ENCODE results near the gene CAT.

DNA sequence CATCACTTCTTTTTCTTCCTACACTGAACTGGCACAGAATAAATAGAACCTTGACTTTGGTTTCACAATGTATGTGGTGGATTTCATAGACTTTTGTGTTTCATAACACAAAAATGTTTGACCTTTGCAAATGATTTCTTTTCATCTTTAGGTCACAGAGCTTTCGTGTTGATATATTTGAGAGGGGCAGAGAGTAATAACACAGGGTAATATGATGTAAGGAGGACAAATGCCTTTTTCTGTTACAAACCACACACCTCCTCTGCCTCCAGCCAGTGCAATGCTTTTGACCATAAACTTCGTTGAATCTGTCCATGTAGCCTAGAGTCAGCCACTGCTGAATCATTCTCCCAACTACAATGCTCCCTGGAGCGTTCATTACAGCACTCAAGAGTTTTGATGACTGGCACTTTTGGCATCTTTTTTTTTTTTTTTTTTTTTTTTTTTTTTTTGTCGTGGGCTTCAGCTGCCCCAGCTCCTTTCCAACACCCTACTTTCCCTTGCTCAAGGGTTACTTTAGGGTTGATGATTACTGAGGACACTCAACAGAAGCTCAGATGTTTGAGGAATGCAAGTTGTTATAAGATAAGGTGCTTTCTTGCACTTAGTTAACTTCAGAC is 11.4 kb upstream of the CAT start:
- TF ChIP-seq, protein P1, sequence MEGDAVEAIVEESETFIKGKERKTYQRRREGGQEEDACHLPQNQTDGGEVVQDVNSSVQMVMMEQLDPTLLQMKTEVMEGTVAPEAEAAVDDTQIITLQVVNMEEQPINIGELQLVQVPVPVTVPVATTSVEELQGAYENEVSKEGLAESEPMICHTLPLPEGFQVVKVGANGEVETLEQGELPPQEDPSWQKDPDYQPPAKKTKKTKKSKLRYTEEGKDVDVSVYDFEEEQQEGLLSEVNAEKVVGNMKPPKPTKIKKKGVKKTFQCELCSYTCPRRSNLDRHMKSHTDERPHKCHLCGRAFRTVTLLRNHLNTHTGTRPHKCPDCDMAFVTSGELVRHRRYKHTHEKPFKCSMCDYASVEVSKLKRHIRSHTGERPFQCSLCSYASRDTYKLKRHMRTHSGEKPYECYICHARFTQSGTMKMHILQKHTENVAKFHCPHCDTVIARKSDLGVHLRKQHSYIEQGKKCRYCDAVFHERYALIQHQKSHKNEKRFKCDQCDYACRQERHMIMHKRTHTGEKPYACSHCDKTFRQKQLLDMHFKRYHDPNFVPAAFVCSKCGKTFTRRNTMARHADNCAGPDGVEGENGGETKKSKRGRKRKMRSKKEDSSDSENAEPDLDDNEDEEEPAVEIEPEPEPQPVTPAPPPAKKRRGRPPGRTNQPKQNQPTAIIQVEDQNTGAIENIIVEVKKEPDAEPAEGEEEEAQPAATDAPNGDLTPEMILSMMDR (IDR thresholded peaks at IDR 0.05) = no peak
- TF ChIP-seq EP300 (IDR thresholded peaks at IDR 0.05) (no peak), POLR2AphosphoS5 (IDR thresholded peaks at IDR 0.05) (no peak), POLR2A (IDR thresholded peaks at IDR 0.05) (no peak)
